Choroid plexus epithelial cell (primary cell): Measurements from ENCODE around the gene TXNDC5.
A peak's percentile ranks its signal among the peaks of the same experiment; 100 is the strongest.

ENCODE experiments used
- DNase-seq: peaks from one replicate; pipeline ENCODE4 v3.0.0-alpha.2; 2010; ENCODE audit warnings: low read depth
- H3K4me3 ChIP-seq: 2 replicates; pipeline ENCODE4 v1.5.1; 2011; ENCODE audit warnings: low read depth, mild to moderate bottlenecking, control low read depth, low read length, moderate library complexity
- CTCF ChIP-seq: conservative IDR thresholded peaks from 2 replicates; pipeline ENCODE4 v1.5.1; 2011; ENCODE audit warnings: low read depth, mild to moderate bottlenecking, control low read depth, inconsistent platforms, low read length, moderate library complexity

The TXNDC5 gene

DNA sequence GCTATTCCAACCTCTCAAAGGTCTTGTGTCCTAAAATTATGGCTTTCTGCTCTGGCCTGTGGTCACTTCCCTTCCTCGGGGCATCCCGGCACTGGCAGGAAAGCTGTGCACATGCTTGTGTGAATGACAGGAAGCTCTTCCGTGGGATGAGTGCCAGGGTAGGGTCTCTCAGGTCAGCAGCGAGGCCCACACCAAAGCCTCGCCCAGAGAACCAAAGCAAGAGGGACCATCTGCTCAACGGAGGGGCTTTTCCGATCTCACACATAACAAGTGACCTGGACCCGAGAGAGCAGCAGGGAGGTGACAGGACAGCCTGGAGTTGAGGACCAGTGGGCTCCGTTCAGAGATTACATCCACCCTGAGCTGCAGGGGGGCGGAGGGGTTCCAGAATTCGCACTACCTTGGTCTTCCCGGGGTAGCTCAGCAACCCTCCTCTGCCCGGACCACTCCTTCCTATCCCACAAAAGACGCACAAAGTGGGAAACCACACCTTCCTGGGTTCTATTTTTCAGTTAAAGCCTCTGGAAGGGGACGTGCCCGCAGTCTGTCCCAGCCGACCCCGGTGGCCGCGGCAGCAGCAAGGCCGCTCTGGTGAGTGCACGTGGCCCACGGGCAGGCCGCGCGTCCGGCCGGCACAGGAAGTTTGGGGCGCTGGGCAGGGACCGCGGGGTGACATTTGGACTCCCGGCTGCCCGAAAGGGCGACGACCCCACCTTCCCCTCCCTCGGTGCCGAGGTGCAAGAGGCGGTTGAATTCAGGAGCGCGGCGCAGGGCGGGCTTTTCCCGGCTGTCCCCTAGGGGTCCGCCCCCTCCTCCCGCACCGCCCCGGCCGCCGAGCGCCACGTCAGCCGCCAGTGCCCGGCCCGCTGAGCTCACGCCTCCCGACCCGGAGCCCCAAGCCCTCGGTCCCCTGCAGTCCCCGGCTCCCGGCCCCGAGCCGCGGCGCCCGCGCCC is 988 bp downstream of the TXNDC5 start:
- no peak for TF ChIP-seq CTCF
- DNase-seq: peak; percentile 31
- peak overlapping the region; percentile 83 for H3K4me3 ChIP-seq

GRCh38 chr6:7907159-7907558 is 3.4 kb downstream of the TXNDC5 start:
- no peak for TF ChIP-seq CTCF
- H3K4me3 ChIP-seq: no peak overlapping the region
- DNase-seq: no peak

DNA sequence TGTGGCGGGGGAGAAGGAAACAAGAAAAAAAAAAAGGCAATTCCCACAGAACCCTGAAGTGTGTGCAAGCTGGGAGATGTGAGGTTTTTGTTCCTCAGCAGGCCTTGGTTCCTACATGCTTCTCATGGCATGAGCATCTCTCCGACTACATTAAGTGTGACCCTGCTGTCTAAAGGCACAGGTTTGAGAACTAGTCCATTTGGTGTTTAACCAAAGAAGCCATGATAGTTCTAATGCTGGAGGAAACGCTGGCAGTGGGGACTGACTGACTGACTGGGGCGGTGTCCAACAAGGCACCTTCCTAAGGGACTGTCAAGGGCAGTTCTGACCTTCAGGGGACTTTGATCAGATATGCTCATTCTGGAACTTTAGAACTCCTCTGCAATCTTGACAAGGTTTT is 3.8 kb downstream of the TXNDC5 start:
- no peak for DNase-seq
- no peak for TF ChIP-seq CTCF
- H3K4me3 ChIP-seq: no peak overlapping the region

DNA sequence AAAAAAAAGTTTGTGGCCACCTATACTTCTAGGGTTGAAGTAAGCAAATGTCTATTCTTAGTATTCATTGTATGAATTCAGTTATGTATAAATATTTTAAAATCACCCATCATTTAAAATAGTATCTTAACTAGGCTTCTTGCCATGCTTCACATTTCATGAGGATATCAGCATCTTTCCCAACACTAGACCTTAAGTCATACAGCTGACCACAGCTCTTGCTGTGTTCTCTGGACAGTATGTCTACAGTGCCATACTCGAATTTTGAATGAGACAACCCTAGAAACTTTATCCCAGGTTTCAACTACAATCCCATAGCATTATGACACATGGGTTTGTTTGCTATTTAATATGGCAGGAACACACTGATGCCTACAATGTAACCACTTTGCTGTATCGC is 5.2 kb downstream of the TXNDC5 start:
- no peak for TF ChIP-seq CTCF
- H3K4me3 ChIP-seq: no peak overlapping the region
- DNase-seq: peak; percentile 65

GRCh38 chr6:7904654-7905319 is 5.8 kb downstream of the TXNDC5 start:
- no peak for DNase-seq
- no peak for TF ChIP-seq CTCF
- no peak overlapping the region for H3K4me3 ChIP-seq

- no peak overlapping the region for H3K4me3 ChIP-seq
- DNase-seq: no peak
- no peak for TF ChIP-seq CTCF
Measured at GRCh38 chr6:7903673-7904072, 6.9 kb downstream of the TXNDC5 start.
